T-helper 2 cell treated with Interferon-gamma antibody and Interleukin-4, amounts not matched to agents 100 ng/mL and 5 ng/mL, for 36 hours (primary cell): ENCODE measurements around the gene FABP6. TPM values are rescaled to one million over a fixed set of nuclear protein-coding genes. Genes with fewer than 3 reads are reported as not detected.
"Not testable (repeated sequence)": the region's sequence is repeated elsewhere in the genome, so short reads cannot be mapped to it uniquely, and the experiment has no call there.

ENCODE experiments used
- intact Hi-C: fragments of 100-400 bp; cut with micrococcal nuclease; formaldehyde crosslinking; loops from one replicate; pipeline ENCODE4 v1.15.1; 2023
- total RNA-seq: library from RNA; stranded (reverse); gene quantifications from 2 replicates; pipeline ENCODE4 v1.2.3, GENCODE V29; 2022

FABP6 gene, protein sequence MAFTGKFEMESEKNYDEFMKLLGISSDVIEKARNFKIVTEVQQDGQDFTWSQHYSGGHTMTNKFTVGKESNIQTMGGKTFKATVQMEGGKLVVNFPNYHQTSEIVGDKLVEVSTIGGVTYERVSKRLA
- not detected in 2 replicates for total RNA-seq

DNA sequence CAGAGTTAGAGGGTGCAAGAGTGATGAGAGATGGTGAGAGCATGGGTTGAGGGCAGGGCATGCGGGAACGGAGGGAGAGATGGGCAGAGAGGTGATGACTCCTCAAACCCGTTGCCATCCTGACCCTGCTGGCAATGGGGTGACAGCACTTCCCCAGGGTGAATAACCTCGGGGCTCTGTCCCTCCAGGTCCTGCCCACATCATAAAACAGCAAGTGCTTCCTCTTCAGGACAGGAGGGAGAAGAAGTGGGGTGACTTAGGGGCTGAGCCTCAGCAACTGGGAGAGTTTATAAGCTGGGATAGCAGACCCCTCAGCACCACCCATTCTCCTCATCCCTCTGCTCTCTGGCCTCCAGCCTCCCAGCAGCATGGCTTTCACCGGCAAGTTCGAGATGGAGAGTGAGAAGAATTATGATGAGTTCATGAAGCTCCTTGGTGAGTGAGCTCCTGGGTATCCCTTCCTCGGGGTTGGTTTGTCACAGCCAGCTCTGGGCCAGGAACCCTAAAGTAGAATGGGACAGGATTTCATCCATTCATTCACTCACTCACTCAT lies at the start of gene FABP6:
Gene FABP6, plus strand, starts transcription at position 317 of the 553 bp plus-strand sequence. Its CDS starts 52 bp downstream, at position 369.
- intact Hi-C loops, result no loop called here

DNA sequence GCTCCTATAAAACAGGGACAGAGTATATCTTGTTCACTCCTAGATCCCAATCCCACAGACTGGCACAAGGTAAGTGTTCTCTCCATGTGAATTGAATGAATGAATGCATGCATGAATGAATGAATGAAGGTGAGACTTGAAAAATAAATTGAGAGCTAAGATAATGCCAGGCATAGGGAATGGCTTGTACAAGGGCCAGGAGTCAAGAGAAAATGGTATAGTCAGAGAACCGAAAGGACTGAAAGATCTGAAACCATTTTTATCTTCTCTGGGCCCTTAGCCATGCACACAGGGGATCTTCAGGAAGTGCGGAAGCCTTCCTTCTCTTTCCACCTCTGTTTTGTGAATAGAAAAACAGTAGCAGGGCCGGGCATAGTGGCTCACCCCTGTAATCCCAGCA lies 48.4 kb upstream of the FABP6 start:
- intact Hi-C loops, result no loop called here

DNA sequence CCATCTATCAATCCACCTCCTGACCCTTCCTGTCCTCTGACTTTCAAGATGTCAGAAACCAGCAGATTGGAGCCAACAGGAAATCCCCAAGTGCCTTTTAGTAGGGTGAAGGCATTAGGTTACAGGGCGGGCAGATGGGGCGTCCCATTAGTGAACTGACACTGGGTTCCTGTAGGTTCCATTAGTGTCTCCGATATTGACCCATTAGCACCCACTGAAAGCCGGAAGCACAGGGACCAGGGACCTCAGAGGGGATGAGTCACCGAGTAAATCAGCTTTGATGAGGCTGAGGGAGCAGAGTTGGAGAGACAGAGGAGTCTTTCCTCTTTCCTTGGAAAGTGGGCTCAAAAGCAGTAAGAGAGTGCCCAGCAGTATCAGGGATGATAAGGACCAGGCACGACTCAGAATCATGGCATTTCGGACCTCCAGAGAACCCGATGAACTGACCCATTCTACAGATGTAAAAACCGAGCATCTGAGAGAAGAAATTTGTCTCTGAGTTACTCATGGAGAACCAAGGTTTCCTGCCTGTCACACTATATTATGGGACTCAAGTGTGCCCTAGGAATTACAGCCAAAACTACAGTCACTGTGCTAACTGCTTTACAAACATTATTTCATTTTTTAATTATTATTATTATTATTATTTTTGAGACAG lies 47.2 kb upstream of the FABP6 start:
- intact Hi-C loops, result no loop called here

DNA sequence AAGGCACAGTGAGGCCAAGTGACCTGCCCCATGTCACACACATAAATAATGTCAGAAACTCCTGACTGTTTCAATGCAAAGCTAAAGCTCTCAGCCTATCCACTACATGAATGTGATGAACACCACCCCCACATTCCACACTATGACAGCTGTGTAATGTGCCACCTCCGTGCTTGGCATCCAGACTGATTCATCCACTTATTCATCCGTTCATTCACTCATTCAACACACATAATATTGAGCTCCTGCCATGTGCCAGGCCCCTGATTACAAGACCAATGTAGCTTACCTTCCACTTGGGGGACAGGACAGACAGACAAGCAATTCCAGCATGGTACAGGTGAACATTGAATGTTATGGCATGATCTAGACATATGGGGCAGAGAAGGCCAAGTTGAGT lies 46.2 kb upstream of the FABP6 start:
- intact Hi-C loops, result no loop called here

DNA sequence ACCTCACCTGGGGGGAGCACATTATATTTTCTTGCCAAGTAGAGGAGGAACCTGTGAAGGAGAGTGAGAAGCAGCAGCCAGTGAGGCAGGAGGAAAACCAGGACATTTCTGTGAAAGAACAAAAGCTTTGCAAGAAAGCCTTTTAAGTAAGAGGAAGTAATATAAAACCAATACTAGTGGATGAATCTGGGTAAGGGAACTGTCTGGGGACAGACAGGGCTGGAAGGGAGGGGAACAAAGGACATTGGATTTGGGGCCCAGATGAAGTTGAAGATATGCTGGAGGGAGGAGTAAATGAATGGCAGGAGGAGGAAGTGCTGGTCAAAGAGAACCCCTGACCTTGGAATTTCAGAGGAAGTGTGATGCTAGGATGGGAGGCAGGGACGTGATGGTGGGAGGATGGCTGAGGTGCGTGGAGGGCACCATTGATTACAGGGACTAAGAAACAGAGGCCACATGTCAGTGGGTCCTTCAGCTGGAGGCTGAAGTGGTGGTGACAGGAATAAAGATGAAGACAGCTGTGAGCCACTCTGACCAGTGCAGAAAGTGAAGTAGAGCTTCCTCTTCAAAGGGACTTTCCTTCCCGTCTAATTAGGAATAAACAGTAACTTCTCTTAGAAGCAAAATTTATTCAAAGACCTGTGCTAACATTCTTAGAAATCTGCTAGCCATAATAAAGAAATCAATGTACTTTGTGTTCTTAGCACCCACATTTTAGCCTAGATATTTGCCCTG lies 43.5 kb upstream of the FABP6 start:
- intact Hi-C loops, result no loop called here

DNA sequence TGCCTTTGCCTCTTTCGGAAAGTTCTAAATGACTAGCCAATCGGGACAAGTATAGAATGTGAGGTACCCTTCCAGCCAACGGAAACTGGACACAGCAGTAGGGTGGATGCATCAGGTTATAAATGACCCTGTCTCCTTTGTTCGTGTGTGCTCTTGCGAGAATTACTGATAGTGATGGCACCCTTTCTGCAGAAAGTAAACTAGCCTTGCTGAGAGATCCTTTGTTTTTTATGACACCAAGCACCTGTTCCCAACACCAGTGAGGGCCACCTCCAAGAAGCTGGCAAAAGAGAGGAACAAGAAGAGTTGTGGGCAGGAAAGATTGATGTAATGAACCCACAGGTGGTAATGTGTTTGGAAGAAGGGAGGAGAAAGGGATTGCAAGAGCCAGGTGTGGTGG lies 42.8 kb upstream of the FABP6 start:
- intact Hi-C loops, result no loop called here

DNA sequence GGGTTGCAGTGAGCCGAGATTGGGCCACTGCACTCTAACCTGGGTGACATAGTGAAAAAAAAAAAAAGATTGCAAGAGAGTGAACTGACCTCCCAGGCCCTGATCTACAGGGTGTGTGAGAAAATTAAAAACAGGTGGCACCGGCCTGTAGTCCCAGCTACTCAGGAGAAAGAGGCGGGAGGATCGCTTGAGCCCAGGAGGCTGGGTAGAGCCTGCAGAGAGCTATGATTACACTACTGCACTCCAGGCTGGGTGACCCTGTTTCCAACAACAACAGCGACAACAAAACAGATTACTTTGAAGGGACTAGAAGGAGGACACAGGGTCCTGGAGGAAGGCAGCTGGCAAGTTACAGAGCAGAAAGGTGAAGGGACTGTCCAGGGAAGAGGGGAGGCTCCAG lies 42.2 kb upstream of the FABP6 start:
- intact Hi-C loops, result no loop called here

DNA sequence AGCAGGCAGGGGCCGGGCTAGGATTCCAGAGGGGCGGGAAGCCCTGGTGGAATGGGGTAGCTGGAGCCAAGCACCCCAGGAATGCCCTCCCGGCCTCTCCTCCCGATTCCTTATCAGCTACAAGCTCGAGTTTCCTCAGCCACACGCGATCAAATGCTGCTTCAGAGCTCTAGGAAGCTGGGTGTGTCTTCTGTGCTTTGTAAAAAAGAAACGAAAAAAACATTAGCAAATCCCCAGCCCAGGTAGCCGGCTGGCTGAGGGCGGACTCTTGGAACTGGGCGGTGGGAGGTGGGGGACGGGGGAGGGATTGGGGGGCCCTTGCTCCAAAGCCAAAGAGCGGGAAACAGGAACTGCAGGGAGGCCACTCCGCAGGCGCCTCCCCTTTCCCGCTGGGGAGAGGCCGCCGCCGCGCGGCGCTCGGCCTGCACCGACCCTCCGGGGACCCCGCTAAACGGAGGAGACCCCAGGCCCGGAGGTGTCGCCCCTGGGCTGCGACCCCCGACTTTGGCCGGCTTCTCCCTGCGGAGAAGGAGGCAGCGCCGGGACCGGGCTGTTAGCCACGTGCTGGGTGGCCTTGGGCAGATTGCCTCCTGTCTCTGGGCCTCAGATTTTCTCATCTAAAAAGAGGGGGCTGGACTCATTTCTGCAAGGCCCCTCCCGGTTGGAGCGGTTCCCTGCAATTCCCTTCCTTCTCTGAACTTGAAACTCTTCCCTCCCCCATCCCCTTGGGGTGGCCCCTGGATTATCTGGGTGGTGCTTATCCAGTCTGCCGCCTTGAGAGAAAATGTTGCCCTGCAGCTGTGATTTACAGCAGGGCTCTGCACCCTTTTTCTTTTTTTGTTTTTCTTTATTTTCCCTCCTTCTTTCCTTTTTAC lies 40.9 kb upstream of the FABP6 start:
- intact Hi-C loops, result no loop called here

DNA sequence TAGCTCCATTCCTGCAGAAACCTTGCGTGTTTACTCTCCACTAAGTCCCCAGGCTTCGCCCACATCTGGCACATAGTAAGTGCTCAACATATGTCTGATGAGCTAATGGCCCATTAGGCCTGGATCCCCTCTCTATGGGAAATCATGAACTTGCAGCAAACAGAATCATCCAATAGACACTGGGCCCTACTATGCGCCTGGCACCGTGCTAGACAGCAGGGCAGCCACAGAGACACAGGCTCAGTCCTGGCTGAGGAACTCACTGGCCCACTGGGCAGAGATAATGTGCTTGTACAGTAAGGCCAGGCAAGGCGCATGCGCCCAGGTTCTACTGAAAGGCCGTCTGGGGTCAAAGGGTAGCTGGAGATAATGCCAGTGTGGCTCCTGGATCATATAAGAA lies 36.9 kb upstream of the FABP6 start:
- intact Hi-C loops, result no loop called here

DNA sequence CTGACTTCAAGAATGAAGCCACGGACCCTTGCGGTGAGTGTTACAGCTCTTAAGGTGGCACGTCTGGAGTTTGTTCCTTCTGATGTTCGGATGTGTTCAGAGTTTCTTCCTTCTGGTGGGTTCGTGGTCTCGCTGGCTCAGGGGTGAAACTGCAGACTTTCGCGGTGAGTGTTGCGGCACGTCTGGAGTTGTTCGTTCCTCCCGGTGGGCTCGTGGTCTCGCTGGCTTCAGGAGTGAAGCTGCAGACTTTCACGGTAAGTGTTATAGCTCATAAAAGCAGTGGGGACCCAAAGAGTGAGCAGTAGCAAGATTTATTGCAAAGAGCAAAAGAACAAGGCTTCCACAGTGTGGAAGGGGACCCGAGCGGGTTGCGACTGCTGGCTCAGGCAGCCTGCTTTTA lies 36.2 kb upstream of the FABP6 start:
- intact Hi-C loops, result not testable (repeated sequence)

DNA sequence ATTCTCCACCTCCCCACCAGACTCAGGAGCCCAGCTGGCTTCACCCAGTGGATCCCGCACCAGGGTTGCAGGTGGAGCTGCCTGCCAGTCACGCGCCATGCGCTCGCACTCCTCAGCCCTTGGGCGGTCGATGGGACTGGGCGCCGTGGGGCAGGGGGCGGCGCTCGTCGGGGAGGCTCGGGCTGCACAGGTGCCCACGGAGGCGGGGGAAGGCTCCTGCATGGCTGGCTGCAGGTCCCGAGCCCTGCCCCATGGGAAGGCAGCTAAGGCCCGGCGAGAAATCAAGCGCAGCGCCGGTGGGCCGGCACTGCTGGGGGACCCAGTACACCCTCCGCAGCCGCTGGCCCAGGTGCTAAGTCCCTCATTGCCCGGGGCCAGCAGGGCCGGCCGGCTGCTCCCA lies 35.5 kb upstream of the FABP6 start:
- intact Hi-C loops, result not testable (repeated sequence)

DNA sequence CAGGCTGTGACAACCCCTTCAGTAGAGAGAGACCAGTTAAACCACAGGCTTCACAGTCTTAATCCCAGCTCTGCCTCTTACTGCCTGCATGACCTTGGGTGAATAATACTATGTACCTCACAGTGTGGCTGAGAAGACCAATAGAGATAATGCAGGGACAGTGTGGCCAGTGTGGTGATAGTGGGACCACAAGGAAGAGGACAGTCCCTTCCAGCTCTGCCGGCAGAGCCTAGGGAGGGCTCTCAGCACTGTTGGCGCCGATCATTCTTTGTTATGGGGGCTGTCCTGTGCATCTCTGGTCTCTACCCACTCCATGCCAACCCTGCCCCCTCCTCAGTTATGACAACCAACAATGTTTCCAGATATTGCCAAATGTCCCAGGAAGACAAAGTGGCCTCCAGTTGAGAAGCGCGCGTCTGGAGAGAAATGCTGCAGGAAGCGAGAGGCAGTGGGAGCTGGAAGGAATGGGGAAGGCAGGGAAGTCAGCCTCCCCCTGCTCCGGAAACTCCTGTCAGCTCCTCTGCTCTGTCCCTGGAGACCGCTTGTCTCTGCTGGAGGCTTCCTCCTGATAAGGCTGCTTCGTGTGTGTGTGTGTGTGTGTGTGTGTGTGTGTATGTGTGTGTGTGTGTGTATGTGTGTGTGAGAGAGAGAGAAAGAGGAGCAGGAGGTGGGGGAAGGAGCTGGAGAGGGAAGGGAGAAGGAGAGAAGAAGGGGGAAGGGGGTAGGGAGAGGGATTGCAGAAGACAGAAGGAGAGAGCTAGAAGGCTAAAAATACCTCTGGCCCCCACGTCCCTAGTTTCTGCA lies 31.8 kb upstream of the FABP6 start:
- intact Hi-C loops, result loop anchor here (2.0 kb wide), 1 partner anchor 175 kb away; no protein-coding TSS in a partner anchor

DNA sequence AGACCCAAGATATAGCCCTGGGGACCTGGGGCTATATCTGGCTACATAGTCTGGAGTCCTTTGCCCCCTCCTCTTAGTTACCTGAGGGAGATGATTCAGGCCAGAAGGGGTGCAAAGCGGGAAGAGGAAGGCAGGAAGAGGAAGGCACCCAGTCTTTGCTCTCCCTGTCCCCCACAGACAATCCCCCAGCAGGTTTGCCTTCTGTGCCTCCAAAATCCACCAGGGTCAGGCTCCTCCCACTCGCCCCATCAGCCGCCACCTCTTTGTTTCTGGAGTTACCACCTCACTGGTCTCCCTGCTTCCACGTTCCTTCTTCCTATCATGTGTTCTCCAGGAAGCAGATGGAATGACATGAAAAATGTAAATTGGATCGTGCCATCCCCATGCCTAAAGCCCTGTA lies 31.2 kb upstream of the FABP6 start:
- intact Hi-C loops, result loop anchor here (2.0 kb wide), 1 partner anchor 175 kb away; no protein-coding TSS in a partner anchor

DNA sequence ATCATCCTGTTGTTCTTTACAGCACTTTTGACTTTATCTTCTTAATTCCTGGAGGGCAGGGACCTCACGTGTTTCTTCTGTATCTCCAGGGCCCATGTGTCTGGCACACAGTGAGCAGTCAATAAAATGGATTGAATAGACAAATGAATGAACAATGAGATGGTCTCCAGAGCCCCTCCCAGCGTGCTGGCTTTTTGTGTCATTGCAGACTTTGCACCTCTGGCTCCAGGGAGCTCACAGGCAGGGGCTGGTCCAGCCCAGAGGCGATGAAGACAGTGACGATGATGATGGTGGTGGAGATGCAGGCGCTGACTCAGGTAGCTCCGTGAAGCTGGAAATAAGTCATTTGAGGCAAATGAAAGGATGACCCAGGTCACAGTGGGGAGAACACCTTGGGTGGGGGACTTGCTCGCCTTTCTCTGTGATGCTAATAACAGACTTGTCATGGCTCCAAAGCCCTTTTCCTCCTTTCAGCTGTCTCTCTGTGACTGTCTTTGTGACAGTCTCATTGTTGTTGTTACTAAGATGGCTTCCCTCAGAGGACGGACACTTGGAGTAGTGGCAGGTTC lies 30.4 kb upstream of the FABP6 start:
- intact Hi-C loops, result loop anchor here (1.0 to 2.0 kb wide), 3 partner anchors 146 to 192 kb away; no protein-coding TSS in a partner anchor

DNA sequence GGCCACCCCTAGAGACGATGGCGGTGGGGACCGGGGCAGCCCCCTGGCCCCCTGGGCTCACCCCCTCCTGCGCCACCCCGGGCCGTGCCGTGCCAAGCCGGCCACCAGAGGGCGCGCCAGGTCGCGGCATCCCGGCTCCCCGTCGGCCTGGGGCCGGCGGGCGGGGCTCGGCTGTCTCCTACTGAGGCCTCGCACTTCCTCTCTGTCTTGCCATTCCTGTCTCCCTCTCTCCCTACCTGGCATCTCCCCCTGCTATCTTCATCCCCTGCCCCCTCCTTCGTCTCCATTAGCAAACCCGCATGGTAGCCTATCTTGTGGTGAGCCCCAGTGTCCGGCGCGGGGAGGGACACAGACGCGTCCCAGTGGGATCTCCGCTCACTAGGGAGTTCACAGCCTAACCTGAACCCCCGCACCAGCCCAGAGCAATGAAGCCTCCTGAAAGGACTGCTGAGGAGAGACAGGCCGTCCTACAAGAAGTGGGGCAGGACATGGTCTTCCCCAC lies 29.8 kb upstream of the FABP6 start:
- intact Hi-C loops, result loop anchor here (1.0 to 2.0 kb wide), 3 partner anchors 146 to 192 kb away; no protein-coding TSS in a partner anchor

DNA sequence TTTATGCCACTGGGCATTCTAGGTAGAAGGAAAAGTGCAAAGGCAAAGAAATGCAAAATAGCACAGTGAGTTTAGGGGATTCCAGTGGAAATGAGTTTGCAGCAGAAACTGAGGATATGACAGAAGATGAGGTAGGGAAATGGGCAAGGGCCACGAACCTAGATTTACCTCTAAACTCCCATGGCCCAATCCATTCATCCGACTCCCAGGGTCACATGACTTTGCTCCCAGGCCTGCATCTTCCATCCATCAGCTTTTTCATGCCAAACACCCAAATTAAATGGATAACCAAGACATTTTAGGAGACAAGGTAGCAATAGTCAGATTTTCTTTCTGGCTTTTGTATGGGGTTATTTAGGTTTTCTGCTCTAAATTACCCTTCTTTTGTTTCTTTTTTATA lies 22.2 kb upstream of the FABP6 start:
- intact Hi-C loops, result no loop called here

DNA sequence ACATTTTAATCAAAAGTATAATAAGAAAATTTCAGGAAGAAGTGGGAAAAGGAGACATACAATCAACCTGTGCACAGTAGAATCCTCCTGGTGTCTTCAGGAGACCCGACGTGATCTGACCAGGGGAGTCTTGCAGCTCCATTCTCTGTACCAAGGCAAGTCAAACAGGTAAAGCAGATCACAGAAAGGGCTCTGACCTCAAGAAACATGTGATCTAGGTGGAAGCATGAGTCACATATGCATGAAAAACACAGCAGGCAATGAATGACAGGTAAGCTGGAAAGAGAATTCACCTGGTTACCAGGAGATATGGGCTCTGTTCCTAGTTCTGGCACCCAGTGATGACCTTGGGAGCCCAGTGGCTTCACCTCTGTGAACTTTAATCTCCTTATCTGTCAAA lies 19.4 kb upstream of the FABP6 start:
- intact Hi-C loops, result no loop called here

DNA sequence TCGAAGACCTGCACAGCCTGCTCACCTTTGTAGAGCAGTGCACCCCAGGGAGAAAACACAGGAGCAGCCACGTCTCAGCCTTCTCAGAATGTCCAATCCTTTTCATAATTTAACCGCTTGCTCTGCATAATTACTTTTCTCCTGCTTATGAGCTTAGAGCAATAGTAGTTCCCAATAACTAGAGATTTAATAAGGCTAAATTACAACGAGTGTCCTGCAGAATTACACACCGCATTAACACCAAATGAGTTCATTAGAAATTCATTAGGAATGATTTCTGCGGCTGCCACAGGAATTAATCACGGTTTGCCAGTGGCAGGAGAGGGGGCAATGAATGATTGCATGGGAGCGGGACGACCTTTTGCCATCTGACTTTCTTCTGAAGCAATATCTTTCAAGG lies 18.7 kb upstream of the FABP6 start:
- intact Hi-C loops, result no loop called here

DNA sequence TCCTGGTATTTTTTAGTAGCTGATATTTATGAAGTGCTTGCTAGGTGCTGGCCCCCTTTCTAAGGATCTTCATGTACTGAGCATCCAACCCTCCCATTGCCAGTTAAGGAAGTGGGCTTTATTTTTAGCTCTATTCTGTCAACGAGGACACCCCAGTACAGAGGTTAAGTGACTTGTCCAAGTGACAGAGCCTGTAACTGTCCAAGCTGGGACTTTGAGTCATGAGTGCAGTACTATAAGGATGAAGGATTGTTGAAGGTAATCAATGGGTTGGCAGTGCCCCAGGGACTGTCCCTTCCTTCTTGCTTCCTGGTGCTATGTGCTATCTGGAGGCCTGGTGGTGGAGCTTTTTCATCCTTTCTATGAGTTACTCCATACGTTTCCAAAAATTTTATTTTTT lies 18.0 kb upstream of the FABP6 start:
- intact Hi-C loops, result no loop called here

DNA sequence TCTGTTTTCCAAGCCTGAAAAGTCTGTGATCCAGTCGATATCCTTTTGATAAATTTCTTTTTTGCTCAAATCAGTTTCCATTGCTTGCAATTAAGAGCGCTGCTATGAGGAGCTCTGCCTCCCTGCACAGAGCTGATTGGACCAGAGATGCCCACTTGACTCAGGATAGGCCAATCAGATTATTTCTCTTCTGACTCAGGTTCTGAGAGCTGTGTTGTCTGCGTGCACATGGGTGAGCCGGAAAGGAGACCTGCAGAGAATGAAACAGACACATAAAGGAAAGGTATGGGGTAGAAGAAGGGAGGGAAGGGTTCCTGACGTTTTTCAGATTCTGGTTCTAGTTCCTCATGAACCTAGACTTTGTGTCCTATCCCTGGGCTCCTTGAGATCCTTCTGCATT lies 15.8 kb upstream of the FABP6 start:
- intact Hi-C loops, result no loop called here
